MM.1S (cell line): ENCODE measurements around the gene PCCB.

Source experiments
- EZH2 ChIP-seq: fragments of 300-600 bp; sonication (generic); optimal IDR thresholded peaks from 2 replicates; pipeline ENCODE3; 2017; ENCODE audit warnings: low read depth, mild to moderate bottlenecking, antibody characterized with exemption, low read length, mixed read lengths
- EZH2phosphoT487 ChIP-seq: fragments of 300-600 bp; sonication (generic); IDR thresholded peaks from 2 replicates; pipeline ENCODE4 v1.6.1; 2018; ENCODE audit warnings: antibody characterized with exemption, low read length
- TF ChIP-seq, protein P1 (sequence below): fragments of 300-600 bp; sonication (generic); IDR thresholded peaks from 2 replicates; pipeline ENCODE4 v1.5.1; 2016; ENCODE audit warnings: antibody characterized with exemption, low read length, mixed read lengths

- TF ChIP-seq EZH2phosphoT487 (no peak), EZH2 (no peak)
- TF ChIP-seq, protein P1, sequence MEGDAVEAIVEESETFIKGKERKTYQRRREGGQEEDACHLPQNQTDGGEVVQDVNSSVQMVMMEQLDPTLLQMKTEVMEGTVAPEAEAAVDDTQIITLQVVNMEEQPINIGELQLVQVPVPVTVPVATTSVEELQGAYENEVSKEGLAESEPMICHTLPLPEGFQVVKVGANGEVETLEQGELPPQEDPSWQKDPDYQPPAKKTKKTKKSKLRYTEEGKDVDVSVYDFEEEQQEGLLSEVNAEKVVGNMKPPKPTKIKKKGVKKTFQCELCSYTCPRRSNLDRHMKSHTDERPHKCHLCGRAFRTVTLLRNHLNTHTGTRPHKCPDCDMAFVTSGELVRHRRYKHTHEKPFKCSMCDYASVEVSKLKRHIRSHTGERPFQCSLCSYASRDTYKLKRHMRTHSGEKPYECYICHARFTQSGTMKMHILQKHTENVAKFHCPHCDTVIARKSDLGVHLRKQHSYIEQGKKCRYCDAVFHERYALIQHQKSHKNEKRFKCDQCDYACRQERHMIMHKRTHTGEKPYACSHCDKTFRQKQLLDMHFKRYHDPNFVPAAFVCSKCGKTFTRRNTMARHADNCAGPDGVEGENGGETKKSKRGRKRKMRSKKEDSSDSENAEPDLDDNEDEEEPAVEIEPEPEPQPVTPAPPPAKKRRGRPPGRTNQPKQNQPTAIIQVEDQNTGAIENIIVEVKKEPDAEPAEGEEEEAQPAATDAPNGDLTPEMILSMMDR, result no peak
Measured at GRCh38 chr3:136237961-136238649, 12.0 kb upstream of the PCCB start.
